H1 (cell line): ENCODE data around the gene DDX1. TPM values are rescaled to one million over a fixed set of nuclear protein-coding genes. Genes with fewer than 3 reads are reported as not detected.

Experiments used
- CTCF ChIA-PET: fragments of 300-600 bp; sonication (Branson Sonifier 250); formaldehyde crosslinking; loops from one replicate; lab custom pipeline; 2021; ENCODE audit not compliant: partially characterized antibody; lab: Charles Lee
- POLR2A ChIA-PET: fragments of 300-600 bp; sonication (Branson Sonifier 250); formaldehyde crosslinking; loops from one replicate; lab custom pipeline; 2021; ENCODE audit warnings: inconsistent platforms; ENCODE audit not compliant: partially characterized antibody; lab: Charles Lee
- DNase-seq, 2 experiments: peaks; one replicate each; pipeline versions ENCODE4 v3.0.0 to v3.0.0-alpha.2; 2010 to 2022; ENCODE audit warnings: low spot score in 2 of 2, low read depth in 1 of 2, mixed read lengths in 1 of 2
- FAIRE-seq: peaks from 2 replicates; lab custom pipeline; 2011; peaks lifted over from hg19 to GRCh38; lab: Jason Lieb, UNC
- H2AFZ ChIP-seq: 2 replicates; pipeline ENCODE4 v1.8.1; 2012; ENCODE audit warnings: low read length, inconsistent platforms
- H2AK5ac ChIP-seq: 2 replicates; pipeline ENCODE4 v1.6.1; 2013; ENCODE audit warnings: low read depth, low read length
- H2BK120ac ChIP-seq: replicated peaks from 2 replicates; pipeline ENCODE3; 2013; ENCODE audit warnings: low read depth, low read length, inconsistent platforms
- H2BK12ac ChIP-seq: 2 replicates; pipeline ENCODE4 v1.6.1; 2013; ENCODE audit warnings: low read depth, low read length
- H2BK15ac ChIP-seq: 2 replicates; pipeline ENCODE4 v1.6.1; 2013; ENCODE audit warnings: low read length
- H2BK20ac ChIP-seq: 2 replicates; pipeline ENCODE4 v1.6.1; 2013; ENCODE audit warnings: low read length
- H2BK5ac ChIP-seq: 2 replicates; pipeline ENCODE4 v1.6.1; 2013; ENCODE audit warnings: low read depth, low read length
- H3K14ac ChIP-seq: 2 replicates; pipeline ENCODE4 v1.6.1; 2013; ENCODE audit warnings: inconsistent platforms; ENCODE audit not compliant: insufficient read length
- H3K18ac ChIP-seq: 2 replicates; pipeline ENCODE4 v1.6.1; 2013; ENCODE audit warnings: low read length; ENCODE audit errors: extremely low read depth
- H3K23ac ChIP-seq: 2 replicates; pipeline ENCODE4 v1.6.1; 2013; ENCODE audit warnings: inconsistent platforms; ENCODE audit not compliant: insufficient read length
- H3K23me2 ChIP-seq: 2 replicates; pipeline ENCODE4 v1.6.1; 2013; ENCODE audit warnings: low read depth, low read length
- H3K27ac ChIP-seq: 2 replicates; pipeline ENCODE4 v1.6.1; 2011; ENCODE audit warnings: low read depth, low read length, inconsistent platforms
- H3K27me3 ChIP-seq, 4 experiments: replicated peaks in 1 of 4; 1 replicate in 1 of 4; 2 replicates in 3 of 4; pipeline versions ENCODE4 v1.6.1 to v1.8.1; 2011 to 2013; ENCODE audit warnings: low read length in 3 of 4, mild to moderate bottlenecking in 3 of 4, inconsistent platforms in 2 of 4, mixed read lengths in 2 of 4, moderate library complexity in 1 of 4; ENCODE audit not compliant: control insufficient read depth in 3 of 4, insufficient read depth in 3 of 4; ENCODE audit errors: extremely low read depth in 1 of 4
- H3K36me3 ChIP-seq, 4 experiments: 2 replicates each; pipeline versions ENCODE4 v1.6.1 to v1.8.1; 2011 to 2013; ENCODE audit warnings: mild to moderate bottlenecking in 4 of 4, low read length in 3 of 4, moderate library complexity in 2 of 4, control low read depth in 1 of 4, inconsistent platforms in 1 of 4; ENCODE audit not compliant: insufficient read depth in 4 of 4, control insufficient read depth in 2 of 4
- H3K4ac ChIP-seq: replicated peaks from 2 replicates; pipeline ENCODE3; 2013; ENCODE audit warnings: low read length, low read depth, mixed read lengths, inconsistent platforms; ENCODE audit not compliant: insufficient read length
- H3K4me1 ChIP-seq, 4 experiments: replicated peaks in 1 of 4; 1 replicate in 1 of 4; 2 replicates in 3 of 4; pipeline versions ENCODE4 v1.6.1 to v1.8.1; 2011 to 2013; ENCODE audit warnings: low read length in 3 of 4, inconsistent platforms in 2 of 4, mixed read lengths in 1 of 4; ENCODE audit not compliant: insufficient read depth in 4 of 4, control insufficient read depth in 3 of 4
- H3K4me2 ChIP-seq, 2 experiments: 2 replicates each; pipeline versions ENCODE4 v1.6.1 to v1.8.1; 2011 to 2013; ENCODE audit warnings: low read depth in 2 of 2, low read length in 2 of 2, control low read depth in 1 of 2, inconsistent platforms in 1 of 2, mild to moderate bottlenecking in 1 of 2; ENCODE audit not compliant: insufficient read depth in 1 of 2
- H3K4me3 ChIP-seq, 4 experiments: fragments of 200-600, 300-600 bp in 1 of 4; sonication (generic), shearing (Covaris generic), sonication (Bioruptor Twin) in 1 of 4; 2 replicates each; pipeline versions ENCODE4 v1.5.1 to v1.8.1; 2011 to 2016; ENCODE audit warnings: low read length in 4 of 4, low read depth in 3 of 4, control low read depth in 2 of 4, inconsistent platforms in 2 of 4, mild to moderate bottlenecking in 2 of 4, mixed read lengths in 1 of 4, moderate library complexity in 1 of 4; ENCODE audit not compliant: insufficient read depth in 2 of 4; ENCODE audit errors: extremely low read depth in 1 of 4
- H3K56ac ChIP-seq: replicated peaks from 2 replicates; pipeline ENCODE3; 2013; ENCODE audit warnings: low read depth, mild to moderate bottlenecking, mixed read lengths, low read length, inconsistent platforms; ENCODE audit not compliant: insufficient read length
- H3K79me1 ChIP-seq: 2 replicates; pipeline ENCODE4 v1.6.1; 2013; ENCODE audit warnings: low read depth, low read length, control low read depth
- H3K79me2 ChIP-seq, 2 experiments: 2 replicates each; pipeline versions ENCODE4 v1.6.1 to v1.8.1; 2012 to 2013; ENCODE audit warnings: low read length in 2 of 2, mild to moderate bottlenecking in 2 of 2, inconsistent platforms in 1 of 2; ENCODE audit not compliant: insufficient read depth in 2 of 2, control insufficient read depth in 1 of 2
- H3K9ac ChIP-seq, 4 experiments: replicated peaks in 1 of 4; 1 replicate in 1 of 4; 2 replicates in 3 of 4; pipeline versions ENCODE4 v1.6.1 to v1.8.1; 2011 to 2013; ENCODE audit warnings: low read depth in 3 of 4, low read length in 3 of 4, control low read depth in 2 of 4, mild to moderate bottlenecking in 2 of 4, moderate library complexity in 2 of 4, inconsistent platforms in 1 of 4; ENCODE audit errors: extremely low read depth in 1 of 4
- H3K9me3 ChIP-seq, 2 experiments: 2 replicates each; pipeline versions ENCODE4 v1.6.1 to v1.8.1; 2012 to 2013; ENCODE audit warnings: mild to moderate bottlenecking in 2 of 2, moderate library complexity in 2 of 2, control low read depth in 1 of 2, inconsistent platforms in 1 of 2, low read depth in 1 of 2, low read length in 1 of 2, mixed read lengths in 1 of 2; ENCODE audit not compliant: insufficient read depth in 2 of 2
- H4K20me1 ChIP-seq, 2 experiments: replicated peaks in 1 of 2; 2 replicates each; pipeline versions ENCODE3 to v1.8.1; 2011 to 2013; ENCODE audit warnings: inconsistent platforms in 2 of 2, low read length in 2 of 2, mild to moderate bottlenecking in 1 of 2; ENCODE audit not compliant: insufficient read depth in 2 of 2, control insufficient read depth in 1 of 2
- H4K5ac ChIP-seq: 2 replicates; pipeline ENCODE4 v1.6.1; 2013; ENCODE audit warnings: low read length, low read depth, mixed read lengths, inconsistent platforms; ENCODE audit not compliant: insufficient read length
- H4K8ac ChIP-seq: 2 replicates; pipeline ENCODE4 v1.8.0; 2013; ENCODE audit warnings: mild to moderate bottlenecking, moderate library complexity, low read length, inconsistent platforms; ENCODE audit not compliant: insufficient read depth; ENCODE audit errors: extremely low read depth
- H4K91ac ChIP-seq: replicated peaks from 2 replicates; pipeline ENCODE3; 2013; ENCODE audit warnings: low read length, mixed read lengths, inconsistent platforms; ENCODE audit not compliant: insufficient read length
- CTBP2 ChIP-seq: IDR thresholded peaks from 2 replicates; pipeline ENCODE4 v1.7.0; 2011; ENCODE audit warnings: borderline replicate concordance, mild to moderate bottlenecking, moderate library complexity, mixed read lengths, low read length; ENCODE audit not compliant: insufficient read depth, insufficient read length
- E2F6 ChIP-seq: IDR thresholded peaks from 2 replicates; pipeline ENCODE4 v1.6.1; 2012; ENCODE audit warnings: inconsistent platforms
- EZH2 ChIP-seq: fragments of 200-600 bp; sonication (generic); IDR thresholded peaks from 2 replicates; pipeline ENCODE4 v1.7.1; 2012; ENCODE audit warnings: low read depth, mild to moderate bottlenecking, moderate library complexity, low read length, inconsistent platforms; ENCODE audit not compliant: severe bottlenecking
- GABPA ChIP-seq: IDR thresholded peaks from 2 replicates; pipeline ENCODE4 v1.6.1; 2011; ENCODE audit warnings: mild to moderate bottlenecking, low read length, moderate library complexity, borderline replicate concordance; ENCODE audit not compliant: insufficient read depth
- JUN ChIP-seq: IDR thresholded peaks from 2 replicates; pipeline ENCODE4 v1.6.1; 2011; ENCODE audit warnings: low read depth, mild to moderate bottlenecking, improper control_type of control experiment, low read length
- KDM1A ChIP-seq: fragments of 200-600, 300-600 bp; sonication (generic); IDR thresholded peaks from 2 replicates; pipeline ENCODE4 v1.7.1; 2016; ENCODE audit warnings: mild to moderate bottlenecking, low read length, borderline replicate concordance
- POLR2AphosphoS5 ChIP-seq: IDR thresholded peaks from 2 replicates; pipeline ENCODE4 v1.6.1; 2011; ENCODE audit warnings: low read depth, low read length
- RBBP5 ChIP-seq: IDR thresholded peaks from 2 replicates; pipeline ENCODE4 v1.7.1; 2012; ENCODE audit warnings: low read depth, mild to moderate bottlenecking, inconsistent platforms, low read length, moderate library complexity, borderline replicate concordance
- SIN3A ChIP-seq, 2 experiments: IDR thresholded peaks in 1 of 2; conservative IDR thresholded peaks in 1 of 2; 2 replicates each; pipeline ENCODE4 v1.6.1; 2011 to 2012; ENCODE audit warnings: low read length in 2 of 2, improper control_type of control experiment in 1 of 2, low read depth in 1 of 2, mild to moderate bottlenecking in 1 of 2
- SIRT6 ChIP-seq: IDR thresholded peaks from one replicate; pipeline ENCODE4 v1.7.1; 2012; ENCODE audit warnings: low read length, inconsistent platforms
- SP4 ChIP-seq: IDR thresholded peaks from 2 replicates; pipeline ENCODE4 v1.6.1; 2012; ENCODE audit warnings: low read length, inconsistent platforms
- TBP ChIP-seq: IDR thresholded peaks from 2 replicates; pipeline ENCODE4 v1.6.1; 2011; ENCODE audit warnings: low read depth, low read length, improper control_type of control experiment
- TEAD4 ChIP-seq: IDR thresholded peaks from 2 replicates; pipeline ENCODE4 v1.6.1; 2012; ENCODE audit warnings: low read depth, low read length, inconsistent platforms, mixed read lengths
- ZNF274 ChIP-seq: IDR thresholded peaks from 2 replicates; pipeline ENCODE4 v1.7.0; 2012; ENCODE audit warnings: low read length, borderline replicate concordance; ENCODE audit errors: extremely low read depth
- WGBS, 2 experiments: shearing (Covaris generic) in 1 of 2; methylation state at CpG; one replicate each; pipeline versions ENCODE4 v1.1.6 to v1.1.7; 2013 to 2015; ENCODE audit warnings: low lambda C conversion rate in 2 of 2, mixed read lengths in 2 of 2, inconsistent platforms in 1 of 2, low coverage in 1 of 2, missing lambda C conversion rate in 1 of 2; ENCODE audit not compliant: insufficient replicate concordance in 2 of 2, insufficient coverage in 1 of 2, insufficient read length in 1 of 2; ENCODE audit errors: extremely low coverage in 1 of 2, missing lambda C conversion rate in 1 of 2; 5-methylcytosine and 5-hydroxymethylcytosine counted together
- polyA plus RNA-seq, 7 experiments: library from polyadenylated mRNA; depleted of rRNA in 3 of 7; stranded (reverse) in 5 of 7; unstranded in 2 of 7; fragments of >200 nt in 5 of 7; fragments of 200-250 nt in 2 of 7; gene quantifications; 1 replicate in 5 of 7; 2 replicates in 1 of 7; 4 replicates in 1 of 7; pipeline versions ENCODE4 v1.2.1 to v1.2.3, GENCODE V29; 2011 to 2013; ENCODE audit warnings: missing spikeins in 2 of 7, mixed read lengths in 2 of 7
- total RNA-seq: library from RNA; stranded (reverse); fragmentation: NEBNext Ultra II Directional; extraction: Animal tissue kit (Norgen Biotek cat#: 25700); gene quantifications from 2 replicates; pipeline ENCODE4 v1.2.1, GENCODE V29; 2021

Gene DDX1
- total and polyA plus RNA-seq, 2 of the 8 experiments (the other 6 are each of a cell fraction or from before 2014, with no cell fraction given), result 51.1 to 161 TPM

- no peak for FAIRE-seq
- H4K20me1 ChIP-seq, result no peaks in the 10 kb centered on the region
- H2BK120ac ChIP-seq, result no peak overlapping the region
- H2BK15ac ChIP-seq, result no peak overlapping the region
- H2BK5ac ChIP-seq, result no peak overlapping the region
- H3K4me3 ChIP-seq, result no peak overlapping the region
- H3K18ac ChIP-seq, result no peak overlapping the region
- H3K9ac ChIP-seq, result no peak overlapping the region
- H3K4ac ChIP-seq, result no peak overlapping the region
- DNase-seq, result no peak
- no peak overlapping the region for H3K23ac ChIP-seq
- H3K56ac ChIP-seq, result no peak overlapping the region
- no peak overlapping the region for H2AK5ac ChIP-seq
- no peaks in the 10 kb centered on the region for H3K36me3 ChIP-seq
- H3K79me1 ChIP-seq, result no peaks in the 10 kb centered on the region
- H2BK12ac ChIP-seq, result no peak overlapping the region
- no peaks in the 10 kb centered on the region for H3K79me2 ChIP-seq
- H3K27me3 ChIP-seq, result no peaks in the 10 kb centered on the region
- POLR2A ChIA-PET, result no interaction called here
- WGBS, 2 experiments, result 72% methylated on average over 3 of the region's 3 CpGs; no CpG with 5 or more reads in 1 of the 2 experiments
- no peak overlapping the region for H4K91ac ChIP-seq
- H3K27ac ChIP-seq, result no peak overlapping the region
- CTCF ChIA-PET, result interaction anchor here (1.0 kb wide), 1 partner anchor 10 kb away, joined by 3 read pairs; no protein-coding TSS in a partner anchor
- no peak overlapping the region for H4K8ac ChIP-seq
- no peak overlapping the region for H4K5ac ChIP-seq
- no peaks in the 10 kb centered on the region for H3K9me3 ChIP-seq
- H3K4me2 ChIP-seq, result no peak overlapping the region
- H2BK20ac ChIP-seq, result no peak overlapping the region
- no peaks in the 10 kb centered on the region for H3K4me1 ChIP-seq
- H3K23me2 ChIP-seq, result no peaks in the 10 kb centered on the region; the same call in 1 of the 2 replicates
- H2AFZ ChIP-seq, result no peak overlapping the region
- H3K14ac ChIP-seq, result no peak overlapping the region
- TF ChIP-seq KDM1A (no peak), TEAD4 (no peak), SIN3A (conservative IDR thresholded peaks at IDR 0.05 in 1 of 2, IDR thresholded peaks at IDR 0.05 in 1 of 2; ENCODE audit: low read depth in 1 of 2, low read length in 2 of 2) (no peak), ZNF274 (no peak), EZH2 (no peak), TBP (no peak), E2F6 (no peak), GABPA (no peak), SP4 (no peak), CTBP2 (no peak), RBBP5 (no peak), POLR2AphosphoS5 (no peak), JUN (no peak), SIRT6 (no peak)
Measured at GRCh38 chr2:15571729-15572128, 19.9 kb upstream of the DDX1 start.
